Measurements from ENCODE around the gene TNFRSF21.

DNA sequence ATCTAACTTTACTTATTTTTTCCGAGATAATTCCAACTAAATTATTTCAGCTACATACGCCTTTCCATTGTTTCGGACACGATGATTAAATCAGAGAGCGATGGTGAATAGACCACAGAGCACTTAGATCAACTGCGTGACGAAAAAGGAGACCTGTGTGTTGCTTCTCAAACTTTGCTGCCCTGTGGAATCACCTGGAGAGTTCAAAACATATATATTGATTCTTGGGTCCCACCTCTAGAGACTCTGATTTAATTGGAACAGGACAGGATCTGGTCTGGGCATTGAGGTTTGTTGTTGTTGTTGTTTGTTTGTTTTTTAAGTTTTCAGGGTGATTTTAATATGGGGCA lies 401 bp upstream of the TNFRSF21 start:
- TF ChIP-seq, protein P1, sequence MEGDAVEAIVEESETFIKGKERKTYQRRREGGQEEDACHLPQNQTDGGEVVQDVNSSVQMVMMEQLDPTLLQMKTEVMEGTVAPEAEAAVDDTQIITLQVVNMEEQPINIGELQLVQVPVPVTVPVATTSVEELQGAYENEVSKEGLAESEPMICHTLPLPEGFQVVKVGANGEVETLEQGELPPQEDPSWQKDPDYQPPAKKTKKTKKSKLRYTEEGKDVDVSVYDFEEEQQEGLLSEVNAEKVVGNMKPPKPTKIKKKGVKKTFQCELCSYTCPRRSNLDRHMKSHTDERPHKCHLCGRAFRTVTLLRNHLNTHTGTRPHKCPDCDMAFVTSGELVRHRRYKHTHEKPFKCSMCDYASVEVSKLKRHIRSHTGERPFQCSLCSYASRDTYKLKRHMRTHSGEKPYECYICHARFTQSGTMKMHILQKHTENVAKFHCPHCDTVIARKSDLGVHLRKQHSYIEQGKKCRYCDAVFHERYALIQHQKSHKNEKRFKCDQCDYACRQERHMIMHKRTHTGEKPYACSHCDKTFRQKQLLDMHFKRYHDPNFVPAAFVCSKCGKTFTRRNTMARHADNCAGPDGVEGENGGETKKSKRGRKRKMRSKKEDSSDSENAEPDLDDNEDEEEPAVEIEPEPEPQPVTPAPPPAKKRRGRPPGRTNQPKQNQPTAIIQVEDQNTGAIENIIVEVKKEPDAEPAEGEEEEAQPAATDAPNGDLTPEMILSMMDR (IDR thresholded peaks at IDR 0.05), result no peak
- TF ChIP-seq POLR2A (IDR thresholded peaks at IDR 0.05), result no peak

Measured in esophagus squamous epithelium (tissue), 4 donors.